Mammary microvascular endothelial cell (primary cell): Measurements from ENCODE around the gene PLAC9. TPM values are rescaled to one million over a fixed set of nuclear protein-coding genes. Genes with fewer than 3 reads are reported as not detected.

Source experiments
- total RNA-seq: library from RNA; depleted of rRNA; stranded (reverse); fragments of >200 nt; gene quantifications from 2 replicates; pipeline ENCODE4 v1.2.3, GENCODE V29; 2015

PLAC9 gene
- 0.59 and 1.7 TPM in 2 replicates for total RNA-seq

GRCh38 chr10:80132299-80133139, at the start of gene PLAC9:
PLAC9 (plus strand) TSS chr10:80132730; CDS start chr10:80132763, 33 bp downstream.

Other genes with a start within 250 kb of the PLAC9 start
- gene SFTPD, start 183.6 kb upstream of the PLAC9 start, total RNA-seq: not detected in 2 replicates
- gene TMEM254, start 54.1 kb upstream of the PLAC9 start, total RNA-seq: 7.1 and 13.0 TPM in 2 replicates
- gene ANXA11, start 72.8 kb downstream of the PLAC9 start, total RNA-seq: 128 and 135 TPM in 2 replicates
- not detected in 2 replicates for gene MAT1A, start 156.9 kb downstream of the PLAC9 start, total RNA-seq
- gene DYDC1, start 224.0 kb downstream of the PLAC9 start, total RNA-seq: not detected in 2 replicates
- gene DYDC2, start 224.1 kb downstream of the PLAC9 start, total RNA-seq: not detected in 2 replicates